Activated CD4-positive, alpha-beta T cell treated with anti-CD3 and anti-CD28 coated beads, Interleukin-2, Interleukin-4, amounts not matched to agents 100 ng/mL and 50 ng/mL, durations not matched to agents 16 hours and 8 hours (primary cell): ENCODE data around the gene HAUS3.

ENCODE experiments used
- DNase-seq: peaks from one replicate; pipeline ENCODE4 v3.0.0-alpha.2; 2020; ENCODE audit warnings: low spot score

The HAUS3 gene

GRCh38 chr4:2241410-2242353 is at the start of gene HAUS3, which contains the start of gene POLN:
Gene HAUS3 (minus strand): TSS chr4:2242121. CDS start chr4:2240946, 1,175 bp downstream.
Gene POLN (minus strand): TSS chr4:2242121. CDS start chr4:2229231, 12,890 bp downstream.
- DNase-seq = peak; percentile 100

DNA sequence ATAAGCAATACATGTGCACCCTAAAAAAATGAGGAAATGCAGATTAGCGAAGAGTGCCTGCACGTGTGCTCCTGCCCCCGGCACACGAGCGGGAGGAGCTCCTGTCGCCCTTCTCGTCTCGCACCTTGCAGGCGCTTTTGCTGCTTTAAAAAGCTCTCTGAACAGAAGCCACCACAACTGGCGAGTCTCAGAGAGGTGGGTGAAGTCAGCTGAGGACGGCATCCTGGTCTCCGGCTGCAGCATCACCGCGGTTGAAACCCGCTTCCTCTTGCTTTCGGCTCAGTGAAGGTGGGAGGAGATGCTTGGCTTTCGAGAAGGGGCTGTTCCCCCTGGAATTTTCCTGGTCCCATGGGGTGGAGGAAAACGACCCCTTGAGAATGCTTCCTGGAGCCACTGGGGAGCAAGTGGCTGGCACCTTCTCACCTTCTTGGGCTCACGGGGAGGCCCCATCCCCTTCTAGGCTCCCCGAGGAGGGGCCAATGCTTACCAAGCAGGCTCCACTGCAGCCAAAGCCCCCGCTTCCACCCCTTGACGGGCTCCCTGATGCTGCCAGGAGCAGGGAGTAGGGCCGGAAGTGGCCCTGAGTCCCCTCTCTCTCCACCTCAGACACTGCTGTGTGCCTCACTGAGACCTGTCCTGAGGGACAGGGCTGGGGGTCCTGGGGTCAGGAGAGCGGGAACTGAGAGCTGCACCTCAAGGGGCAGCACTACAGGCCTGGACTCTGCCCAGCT is 49.2 kb upstream of the HAUS3 start:
- peak; percentile 46 for DNase-seq

DNA sequence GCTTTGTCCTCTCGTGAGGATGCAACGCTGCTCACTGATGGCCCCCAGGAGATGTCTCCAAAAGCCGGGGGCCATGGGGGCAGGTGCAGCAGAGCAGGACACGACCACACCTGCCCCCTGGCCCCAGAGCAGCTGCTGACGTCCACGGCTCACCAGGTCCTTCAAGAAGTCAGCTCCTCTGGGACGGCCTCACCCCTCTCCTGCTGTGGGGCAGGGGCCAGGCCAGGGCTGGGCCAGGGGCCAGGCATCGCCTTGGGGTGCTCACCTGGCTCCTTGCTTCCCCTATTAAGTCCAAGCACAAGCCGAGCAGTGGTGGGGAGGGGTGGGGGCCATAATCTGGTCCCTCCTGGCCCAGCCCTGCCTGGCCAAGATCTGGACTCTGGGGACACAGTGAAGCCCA is 48.6 kb upstream of the HAUS3 start:
- no peak for DNase-seq

DNA sequence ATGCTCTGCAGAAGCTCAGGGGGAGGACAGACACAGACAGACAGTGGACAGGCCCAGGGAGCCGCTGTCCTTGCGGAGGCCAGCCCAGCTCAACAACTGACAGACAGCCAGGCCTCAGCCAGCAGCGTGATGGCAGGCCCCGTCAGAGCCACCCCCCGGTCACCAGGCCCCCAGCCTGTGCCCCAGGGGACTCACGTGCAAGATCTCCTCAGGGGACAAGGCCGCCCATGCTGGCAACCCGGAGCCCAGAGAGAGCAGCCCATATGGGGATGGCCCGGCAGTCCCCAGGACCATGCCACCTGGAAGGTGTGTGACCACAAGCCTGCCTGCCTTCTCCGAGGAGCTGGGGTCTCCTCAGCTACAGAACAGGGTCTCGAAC is 48.0 kb upstream of the HAUS3 start:
- no peak for DNase-seq

GRCh38 chr4:2289311-2289954 is 47.5 kb upstream of the HAUS3 start:
- no peak for DNase-seq

- no peak for DNase-seq
Measured at GRCh38 chr4:2288051-2288541, 46.2 kb upstream of the HAUS3 start.

DNA sequence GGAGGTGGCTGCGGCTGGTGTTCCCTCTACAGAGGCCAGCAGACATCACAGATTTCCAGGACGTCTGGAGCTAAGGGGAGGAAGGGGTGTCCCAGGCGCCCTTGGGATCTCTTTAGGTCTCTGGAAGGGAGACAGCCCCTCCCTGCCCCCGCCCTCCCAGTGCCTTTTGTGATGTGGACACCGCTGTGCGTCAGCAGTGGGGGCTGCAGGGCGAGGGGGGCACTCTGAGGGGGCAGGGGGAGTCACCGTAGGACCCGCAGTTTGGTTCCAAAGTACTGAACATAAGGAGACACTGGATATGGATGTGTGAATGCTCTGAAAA is 45.6 kb upstream of the HAUS3 start:
- no peak for DNase-seq

DNA sequence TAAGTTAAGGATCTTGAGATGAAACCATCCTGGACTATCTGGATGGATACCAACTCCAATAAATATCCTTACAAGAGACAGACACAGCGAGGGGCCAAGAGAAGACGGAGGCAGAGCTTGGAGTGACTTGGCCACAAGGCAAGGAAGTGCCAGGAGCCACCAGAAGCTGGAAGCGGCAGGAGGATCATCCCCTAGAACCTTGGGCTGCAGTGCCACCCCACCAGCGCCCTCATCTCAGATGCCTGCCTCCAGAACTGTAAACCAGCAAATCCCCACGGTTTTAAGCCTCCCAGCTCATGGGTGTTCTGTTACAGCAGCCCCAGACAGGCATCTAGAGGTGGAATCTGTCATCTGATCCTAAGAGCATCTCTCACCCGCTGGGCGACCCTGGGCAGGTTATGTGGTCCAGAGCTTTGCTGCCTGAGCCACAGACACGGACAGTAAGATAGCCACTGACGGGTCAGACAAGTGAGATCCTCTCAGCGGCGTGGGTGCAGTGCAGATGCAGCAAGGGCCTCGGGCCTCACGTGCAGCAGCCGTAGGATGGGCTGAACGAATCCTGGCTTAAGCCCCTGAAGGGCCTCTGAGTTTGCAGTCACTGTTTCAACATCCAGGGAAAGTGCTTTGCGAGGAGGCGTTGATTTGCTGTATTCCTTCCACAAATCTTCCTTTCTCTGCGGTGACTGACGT is 45.1 kb upstream of the HAUS3 start:
- no peak for DNase-seq

DNA sequence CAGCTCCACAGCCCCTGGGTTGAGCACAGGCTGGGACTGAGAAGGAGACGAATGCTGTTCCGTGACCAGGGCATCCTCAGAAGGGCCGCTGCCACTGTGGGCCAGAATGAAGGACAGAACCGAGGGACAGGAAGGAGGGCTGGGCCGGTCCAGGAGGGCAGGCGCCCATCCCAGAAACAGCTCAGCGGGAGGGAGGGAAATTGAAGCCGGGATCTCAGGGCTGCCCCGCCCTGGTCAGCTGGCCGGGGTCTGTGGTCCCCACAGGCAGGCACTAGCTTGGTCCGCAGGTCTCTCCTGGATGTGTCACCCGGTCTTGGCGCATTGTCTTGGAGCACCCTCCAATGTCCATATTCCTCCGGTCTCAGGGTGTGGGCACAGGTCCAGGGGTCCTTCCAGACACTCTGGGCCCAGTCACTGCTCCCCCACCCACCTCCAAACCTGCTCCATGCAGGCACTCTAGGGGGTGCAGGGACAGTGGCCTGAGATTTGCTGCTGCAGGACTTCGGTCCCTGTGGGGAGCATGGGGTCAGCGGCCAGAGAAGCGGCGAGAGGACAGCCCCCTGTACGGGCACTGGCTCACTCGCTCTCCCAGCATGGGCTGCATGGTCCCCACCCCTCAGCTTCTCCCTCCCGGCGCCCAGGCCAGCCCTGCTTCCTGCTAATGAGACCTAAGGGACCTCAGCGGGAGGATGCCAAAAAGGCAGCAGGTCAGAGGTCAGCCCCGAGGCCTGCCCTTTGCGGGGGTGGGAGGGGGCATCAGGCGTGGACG is 43.9 kb upstream of the HAUS3 start:
- no peak for DNase-seq

- no peak for DNase-seq
Measured at GRCh38 chr4:2284934-2285612, 43.2 kb upstream of the HAUS3 start.

GRCh38 chr4:2284161-2284933 is 42.4 kb upstream of the HAUS3 start:
- DNase-seq = no peak

- DNase-seq = no peak
Measured at GRCh38 chr4:2283199-2283711, 41.3 kb upstream of the HAUS3 start.

DNA sequence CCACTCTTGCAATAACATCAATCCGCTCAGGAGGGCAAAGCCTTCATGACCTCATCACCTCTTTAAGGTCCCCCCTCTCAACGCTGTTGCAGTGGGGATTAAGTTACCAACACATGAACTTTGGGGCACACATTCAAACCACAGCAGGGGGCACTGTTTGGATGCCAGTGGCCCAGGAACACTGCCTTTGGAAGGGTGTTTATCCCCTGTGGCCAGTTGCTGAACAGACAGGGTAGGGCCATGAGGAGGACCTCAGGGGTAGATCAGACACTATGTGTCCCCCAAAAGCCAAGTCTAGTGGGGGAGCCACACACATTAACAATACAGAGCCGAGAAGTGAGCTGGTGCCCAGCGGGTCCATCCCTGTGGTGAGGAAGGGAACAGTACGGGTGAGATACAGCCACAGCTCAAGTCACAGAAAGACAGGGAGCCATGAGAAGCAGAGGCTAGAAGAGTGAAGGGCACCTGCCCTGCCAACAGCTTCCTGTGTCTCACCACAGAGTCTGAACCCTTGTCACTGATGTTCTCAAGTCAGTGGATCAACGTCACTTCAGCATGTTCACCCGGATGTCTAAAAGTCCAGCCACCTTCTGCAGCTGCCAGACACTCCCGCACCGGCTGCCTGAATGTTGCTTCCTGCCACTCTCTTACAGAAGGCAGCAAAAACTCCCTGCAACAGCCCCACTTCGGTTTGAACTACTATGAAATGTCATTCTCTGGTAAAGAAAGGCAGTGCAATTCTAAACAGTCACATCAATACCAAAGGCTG is 39.8 kb upstream of the HAUS3 start:
- peak; percentile 70 for DNase-seq

DNA sequence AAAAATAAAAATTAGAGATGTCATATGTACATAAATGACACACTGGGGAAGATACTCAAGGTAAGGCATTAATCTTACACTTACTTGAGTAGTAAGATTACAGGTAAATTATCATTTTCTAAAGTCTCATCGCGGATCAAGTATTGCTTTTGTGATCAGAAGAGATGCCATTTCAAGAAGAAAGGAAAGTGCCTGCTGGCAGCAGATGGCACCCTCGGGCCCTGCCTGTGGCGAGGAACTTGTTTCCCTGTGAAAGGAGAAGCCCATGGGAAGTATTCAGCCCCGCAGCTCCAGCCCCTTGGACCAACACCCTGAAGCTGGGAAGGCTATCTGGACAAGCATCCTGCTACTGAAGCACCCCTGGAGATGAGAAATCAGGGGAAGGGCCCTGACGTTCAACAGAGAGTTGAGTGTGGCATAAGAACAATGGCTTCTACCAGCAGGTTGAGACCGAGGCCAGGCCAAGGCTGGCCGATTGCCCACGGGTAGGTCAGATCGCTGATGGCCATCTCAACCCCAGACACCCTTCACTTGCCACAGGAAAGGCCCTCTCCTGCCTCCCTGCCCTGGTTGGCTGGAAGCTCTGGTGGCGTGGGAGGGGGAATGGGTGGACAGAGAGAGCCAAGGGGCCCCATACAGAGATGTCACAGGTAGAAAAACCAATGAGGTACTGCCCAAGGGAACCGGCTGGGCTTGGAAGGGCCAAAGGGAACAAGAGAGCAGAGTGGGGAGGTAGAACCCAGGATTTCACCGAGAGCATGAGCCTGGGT is 38.8 kb upstream of the HAUS3 start:
- no peak for DNase-seq

GRCh38 chr4:2277956-2278355 is 36.0 kb upstream of the HAUS3 start:
- DNase-seq = no peak

- DNase-seq = no peak
Measured at GRCh38 chr4:2276581-2277325, 34.8 kb upstream of the HAUS3 start.

DNA sequence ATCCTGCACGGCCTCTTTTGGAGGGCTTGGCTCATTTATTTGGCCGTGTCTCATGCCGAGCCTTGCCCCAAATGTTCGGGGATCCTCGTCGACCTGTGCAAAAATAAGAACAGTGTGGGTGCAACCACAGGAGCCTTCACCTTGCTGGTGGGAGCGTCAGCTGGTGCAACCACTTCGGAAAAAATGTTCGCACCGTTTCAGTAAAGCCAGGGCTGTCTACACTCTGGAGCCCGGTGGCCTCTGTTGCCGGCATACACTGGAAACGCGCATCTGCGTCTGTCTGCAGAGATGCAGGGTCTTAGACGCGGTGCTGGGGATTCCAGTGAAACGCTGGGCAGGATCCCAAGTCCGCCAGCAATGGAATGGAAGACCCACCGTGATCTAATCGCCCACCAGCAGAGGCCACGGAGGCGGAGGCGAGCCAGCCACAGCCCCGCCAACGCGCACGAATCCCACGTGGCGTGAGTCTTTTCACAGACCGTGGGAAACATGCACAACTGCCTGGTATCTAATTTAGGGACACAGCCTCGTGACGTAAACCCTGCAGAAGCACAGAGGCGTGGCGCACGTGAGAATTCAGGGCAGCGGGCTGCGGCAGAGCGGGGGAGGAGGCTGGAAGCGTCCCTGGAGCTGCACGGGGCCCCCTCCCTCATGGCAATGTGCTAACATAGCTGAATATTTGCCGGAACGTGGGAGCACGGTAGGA is 33.8 kb upstream of the HAUS3 start:
- no peak for DNase-seq
